HepG2 (cell line): Measurements from ENCODE around the gene PIP5K1C. TPM values are rescaled to one million over a fixed set of nuclear protein-coding genes. Genes with fewer than 3 reads are reported as not detected.

Experiments
- ATF2 ChIP-seq: sonication (generic); formaldehyde crosslinking; IDR thresholded peaks from 2 replicates; pipeline ENCODE4 v1.4.0; 2020; ENCODE audit warnings: missing genetic modification reagents
- BCL3 ChIP-seq: sonication (generic); formaldehyde crosslinking; IDR thresholded peaks from 2 replicates; pipeline ENCODE4 v1.5.1; 2020; ENCODE audit warnings: mild to moderate bottlenecking, missing genetic modification reagents, moderate library complexity
- CTCF ChIP-seq: sonication (generic); formaldehyde crosslinking; IDR thresholded peaks from 2 replicates; pipeline ENCODE4 v1.5.0; 2020; ENCODE audit warnings: mild to moderate bottlenecking, missing genetic modification reagents, moderate library complexity
- HNF1B ChIP-seq: sonication (generic); formaldehyde crosslinking; IDR thresholded peaks from 2 replicates; pipeline ENCODE4 v1.5.1; 2020; ENCODE audit warnings: mild to moderate bottlenecking, moderate library complexity, missing genetic modification reagents
- HOXA9 ChIP-seq: sonication (generic); formaldehyde crosslinking; IDR thresholded peaks from 2 replicates; pipeline ENCODE4 v1.8.1; 2022; ENCODE audit warnings: missing genetic modification reagents, mild to moderate bottlenecking, moderate library complexity, borderline replicate concordance
- KDM2A ChIP-seq: sonication (generic); formaldehyde crosslinking; IDR thresholded peaks from 2 replicates; pipeline ENCODE4 v1.4.0; 2020; ENCODE audit warnings: low read depth, missing genetic modification reagents, borderline replicate concordance
- MAF1 ChIP-seq: sonication (generic); formaldehyde crosslinking; IDR thresholded peaks from 2 replicates; pipeline ENCODE4 v1.5.0; 2020; ENCODE audit warnings: missing genetic modification reagents, borderline replicate concordance
- MEIS1 ChIP-seq: sonication (generic); formaldehyde crosslinking; IDR thresholded peaks from 2 replicates; pipeline ENCODE4 v1.9.0; 2021; ENCODE audit warnings: mild to moderate bottlenecking, missing genetic modification reagents, moderate library complexity, borderline replicate concordance
- MTF1 ChIP-seq: sonication (generic); formaldehyde crosslinking; IDR thresholded peaks from 2 replicates; pipeline ENCODE4 v1.5.0; 2020; ENCODE audit warnings: missing genetic modification reagents
- NCOR1 ChIP-seq: fragments of 200-600 bp; sonication (generic); IDR thresholded peaks from 2 replicates; pipeline ENCODE4 v1.7.0; 2017; ENCODE audit warnings: antibody characterized with exemption, low read length, borderline replicate concordance
- NR2F1 ChIP-seq, 2 experiments: fragments of 450-650 bp in 1 of 2; formaldehyde crosslinking in 1 of 2; IDR thresholded peaks; 2 replicates each; pipeline versions ENCODE4 v1.5.0 to v1.6.1; 2016 to 2020; ENCODE audit warnings: mild to moderate bottlenecking in 1 of 2, missing compliant biosample characterization in 1 of 2, missing genetic modification reagents in 1 of 2, moderate library complexity in 1 of 2
- SOX6 ChIP-seq, 2 experiments: fragments of 450-650 bp in 1 of 2; sonication (generic) in 1 of 2; formaldehyde crosslinking in 1 of 2; IDR thresholded peaks; 2 replicates each; pipeline versions ENCODE4 v1.4.0 to v1.6.1; 2017 to 2020; ENCODE audit warnings: antibody characterized with exemption in 1 of 2, mild to moderate bottlenecking in 1 of 2, missing genetic modification reagents in 1 of 2
- ZBTB42 ChIP-seq: sonication (generic); formaldehyde crosslinking; IDR thresholded peaks from 2 replicates; pipeline ENCODE4 v1.5.0; 2020; ENCODE audit warnings: mild to moderate bottlenecking, missing genetic modification reagents
- ZBTB43 ChIP-seq: sonication (generic); formaldehyde crosslinking; conservative IDR thresholded peaks from 2 replicates; pipeline ENCODE4 v1.4.0; 2020; ENCODE audit warnings: missing genetic modification reagents
- ZMAT3 ChIP-seq: sonication (generic); formaldehyde crosslinking; conservative IDR thresholded peaks from 2 replicates; pipeline ENCODE4 v1.7.0; 2021; ENCODE audit warnings: missing genetic modification reagents
- ZNF253 ChIP-seq: sonication (generic); formaldehyde crosslinking; IDR thresholded peaks from 2 replicates; pipeline ENCODE4 v1.8.0; 2022; ENCODE audit warnings: mild to moderate bottlenecking, missing genetic modification reagents, borderline replicate concordance
- ZNF710 ChIP-seq: sonication (generic); formaldehyde crosslinking; IDR thresholded peaks from 2 replicates; pipeline ENCODE4 v1.5.0; 2020; ENCODE audit warnings: mild to moderate bottlenecking, missing genetic modification reagents, borderline replicate concordance
- polyA plus RNA-seq, 8 experiments: library from polyadenylated mRNA; depleted of rRNA in 3 of 8; stranded (reverse) in 7 of 8; unstranded in 1 of 8; fragments of >200 nt; fragmentation: Illumina TruSeq in 4 of 8; extraction: Trizol in 4 of 8; gene quantifications; 2 replicates each; pipeline versions ENCODE4 v1.2.1 to v1.2.3, GENCODE V29; 2011 to 2016; ENCODE audit warnings: low read depth in 4 of 8, missing spikeins in 1 of 8, mixed read lengths in 1 of 8; ENCODE audit not compliant: insufficient read depth in 1 of 8
- total RNA-seq, 5 experiments: library from RNA; depleted of rRNA; stranded (reverse); fragments of >200 nt; fragmentation: Illumina TruSeq; extraction: Trizol; gene quantifications; 2 replicates each; pipeline ENCODE4 v1.2.3, GENCODE V29; 2016; ENCODE audit warnings: low read depth in 1 of 5

The PIP5K1C gene
- total and polyA plus RNA-seq, 2 of the 13 experiments (the other 11 are each of a cell fraction or from before 2014, with no cell fraction given): 3.6 to 4.3 TPM

- peak in 1 of 2 experiments; percentile 19; a peak in 1 of 4 replicates for TF ChIP-seq NR2F1 (CRISPR knock-in tag; IDR thresholded peaks at IDR 0.05)
- no peak for TF ChIP-seq SOX6 (IDR thresholded peaks at IDR 0.05)
- 0 out of 2 replicates have a peak, but pooled peaks have one; percentile 12 for TF ChIP-seq SOX6 (CRISPR knock-in tag; IDR thresholded peaks at IDR 0.05)
- TF ChIP-seq ZMAT3 (CRISPR knock-in tag): no peak
- 0 out of 2 replicates have a peak, but pooled peaks have one; percentile 37 for TF ChIP-seq ZNF710
- no peak for TF ChIP-seq MEIS1 (CRISPR knock-in tag)
- no peak for TF ChIP-seq ZNF253 (CRISPR knock-in tag)
- no peak for TF ChIP-seq NCOR1
- no peak for TF ChIP-seq MAF1 (CRISPR knock-in tag)
- no peak for TF ChIP-seq HOXA9 (CRISPR knock-in tag)
- TF ChIP-seq ZBTB43 (CRISPR knock-in tag): no peak
- TF ChIP-seq KDM2A (CRISPR knock-in tag): peak; percentile 54; the same call in 1 of the 2 replicates
- no peak for TF ChIP-seq ATF2
- TF ChIP-seq BCL3 (CRISPR knock-in tag): no peak; the same call in 1 of the 2 replicates
- TF ChIP-seq MTF1 (CRISPR knock-in tag): no peak
- TF ChIP-seq ZBTB42 (CRISPR knock-in tag): no peak
- TF ChIP-seq HNF1B (CRISPR knock-in tag): peak; percentile 47; the same call in 1 of the 2 replicates
- TF ChIP-seq CTCF: peak; percentile 97
Observed at GRCh38 chr19:3665681-3666544, 34.4 kb downstream of the PIP5K1C start (continued).
